Suprapubic skin (tissue), 4 donors: ENCODE results near the gene SF3B5.

ENCODE experiments used
- CTCF ChIP-seq, 2 donors: fragments of 200-600 bp in 1 of 2; fragments of 450-650 bp in 1 of 2; sonication (generic) in 1 of 2; IDR thresholded peaks; one replicate each; pipeline ENCODE4 v1.5.1; 2016 to 2019; ENCODE audit warnings: antibody characterized with exemption in 2 of 2, mild to moderate bottlenecking in 1 of 2, moderate library complexity in 1 of 2
- POLR2A ChIP-seq, 2 donors: fragments of 450-650 bp; IDR thresholded peaks; one replicate each; pipeline ENCODE4 v1.6.1; 2017; ENCODE audit warnings: antibody characterized with exemption in 2 of 2, mild to moderate bottlenecking in 2 of 2, moderate library complexity in 2 of 2
- POLR2AphosphoS5 ChIP-seq, 3 donors: sonication (generic); formaldehyde crosslinking; IDR thresholded peaks; one replicate each; pipeline ENCODE4 v1.6.1; 2017; ENCODE audit warnings: antibody characterized with exemption in 3 of 3

GRCh38 chr6:144131248-144131709 lies 35.9 kb upstream of the SF3B5 start:
- TF ChIP-seq CTCF (IDR thresholded peaks at IDR 0.05) (no peak), POLR2A (IDR thresholded peaks at IDR 0.05) (no peak), POLR2AphosphoS5 (IDR thresholded peaks at IDR 0.05) (no peak)
